H9 (cell line): ENCODE measurements around the gene EIF2S2. TPM values are rescaled to one million over a fixed set of nuclear protein-coding genes. Genes with fewer than 3 reads are reported as not detected.

ENCODE experiments used
- DNase-seq: peaks from one replicate; pipeline ENCODE4 v3.0.0-alpha.2; 2017
- H2AFZ ChIP-seq: one replicate; pipeline ENCODE4 v1.6.1; 2013; ENCODE audit warnings: mild to moderate bottlenecking, low read length, control low read depth, moderate library complexity
- H2AK5ac ChIP-seq: 2 replicates; pipeline ENCODE4 v1.6.1; 2013; ENCODE audit warnings: low read length, control low read depth, mixed read lengths; ENCODE audit not compliant: insufficient read length
- H2BK120ac ChIP-seq: one replicate; pipeline ENCODE4 v1.6.1; 2013; ENCODE audit warnings: low read depth, mild to moderate bottlenecking, low read length, control low read depth, inconsistent platforms; ENCODE audit not compliant: poor library complexity, severe bottlenecking
- H2BK12ac ChIP-seq: 2 replicates; pipeline ENCODE4 v1.6.1; 2013; ENCODE audit warnings: low read length, control low read depth, mixed read lengths, low read depth; ENCODE audit not compliant: insufficient read length
- H2BK15ac ChIP-seq: 2 replicates; pipeline ENCODE4 v1.6.1; 2013; ENCODE audit warnings: low read depth, low read length, control low read depth
- H2BK20ac ChIP-seq: one replicate; pipeline ENCODE4 v1.6.1; 2013; ENCODE audit warnings: low read depth, mild to moderate bottlenecking, low read length, control low read depth, inconsistent platforms; ENCODE audit not compliant: poor library complexity, severe bottlenecking
- H2BK5ac ChIP-seq: 2 replicates; pipeline ENCODE4 v1.6.1; 2013; ENCODE audit warnings: low read length, control low read depth, mixed read lengths; ENCODE audit not compliant: insufficient read length
- H3K14ac ChIP-seq: 2 replicates; pipeline ENCODE4 v1.6.1; 2013; ENCODE audit warnings: low read length, control low read depth; ENCODE audit not compliant: insufficient read depth
- H3K18ac ChIP-seq: 2 replicates; pipeline ENCODE4 v1.6.1; 2013; ENCODE audit warnings: low read depth, mild to moderate bottlenecking, mixed read lengths, low read length, control low read depth; ENCODE audit not compliant: insufficient read length
- H3K23ac ChIP-seq: 2 replicates; pipeline ENCODE4 v1.6.1; 2013; ENCODE audit warnings: low read length, control low read depth, mixed read lengths, low read depth; ENCODE audit not compliant: insufficient read length
- H3K23me2 ChIP-seq: 2 replicates; pipeline ENCODE4 v1.6.1; 2013; ENCODE audit warnings: low read depth, mild to moderate bottlenecking, mixed read lengths, low read length, control low read depth; ENCODE audit not compliant: insufficient read length, poor library complexity, severe bottlenecking
- H3K27ac ChIP-seq: 2 replicates; pipeline ENCODE4 v1.5.1; 2013; ENCODE audit warnings: low read length, control low read depth, mixed read lengths, low read depth; ENCODE audit not compliant: insufficient read length
- H3K27me3 ChIP-seq: 2 replicates; pipeline ENCODE4 v1.6.1; 2013; ENCODE audit warnings: low read length, control low read depth, inconsistent platforms; ENCODE audit not compliant: insufficient read depth
- H3K4ac ChIP-seq: 2 replicates; pipeline ENCODE4 v1.6.1; 2013; ENCODE audit warnings: low read depth, mild to moderate bottlenecking, control low read depth, inconsistent platforms, low read length, moderate library complexity
- H3K4me1 ChIP-seq: 2 replicates; pipeline ENCODE4 v1.6.1; 2013; ENCODE audit warnings: low read length, control low read depth, inconsistent platforms; ENCODE audit not compliant: insufficient read depth
- H3K4me2 ChIP-seq: 2 replicates; pipeline ENCODE4 v1.6.1; 2013; ENCODE audit warnings: low read length, control low read depth, mixed read lengths; ENCODE audit not compliant: insufficient read length, insufficient read depth
- H3K56ac ChIP-seq: 2 replicates; pipeline ENCODE4 v1.6.1; 2013; ENCODE audit warnings: low read depth, mild to moderate bottlenecking, mixed read lengths, low read length, control low read depth; ENCODE audit not compliant: insufficient read length
- H3K79me1 ChIP-seq: 2 replicates; pipeline ENCODE4 v1.6.1; 2013; ENCODE audit warnings: low read depth, mild to moderate bottlenecking, moderate library complexity, low read length, control low read depth, inconsistent platforms; ENCODE audit not compliant: insufficient read depth, poor library complexity, severe bottlenecking
- H3K79me2 ChIP-seq: 2 replicates; pipeline ENCODE4 v1.6.1; 2013; ENCODE audit warnings: low read length, control low read depth, inconsistent platforms; ENCODE audit not compliant: insufficient read depth
- H3K9ac ChIP-seq: 2 replicates; pipeline ENCODE4 v1.6.1; 2013; ENCODE audit warnings: low read length, control low read depth, mixed read lengths; ENCODE audit not compliant: insufficient read length; ENCODE audit errors: extremely low read depth
- H3K9me3 ChIP-seq: one replicate; pipeline ENCODE4 v1.6.1; 2013; ENCODE audit warnings: low read depth, low read length, inconsistent platforms; ENCODE audit not compliant: control insufficient read depth
- H3T11ph ChIP-seq: one replicate; pipeline ENCODE4 v1.6.1; 2013; ENCODE audit warnings: mild to moderate bottlenecking, low read length, control low read depth, inconsistent platforms
- H4K20me1 ChIP-seq: one replicate; pipeline ENCODE4 v1.6.1; 2013; ENCODE audit not compliant: control insufficient read depth, insufficient read length, insufficient read depth
- H4K5ac ChIP-seq: 2 replicates; pipeline ENCODE4 v1.6.1; 2013; ENCODE audit warnings: low read depth, mild to moderate bottlenecking, mixed read lengths, low read length, control low read depth; ENCODE audit not compliant: insufficient read length
- H4K8ac ChIP-seq: replicated peaks from 2 replicates; pipeline ENCODE4 v1.6.1; 2013; ENCODE audit warnings: low read length, control low read depth, mixed read lengths, low read depth; ENCODE audit not compliant: insufficient read length
- H4K91ac ChIP-seq: 2 replicates; pipeline ENCODE4 v1.6.1; 2013; ENCODE audit warnings: low read depth, mild to moderate bottlenecking, moderate library complexity, mixed read lengths, low read length, control low read depth; ENCODE audit not compliant: insufficient read length
- H3K27ac Mint-ChIP-seq, 3 experiments: 2 replicates in 2 of 3; 3 replicates in 1 of 3; pipeline ENCODE4 v1.8.0; 2020 to 2021; ENCODE audit warnings: mixed read lengths in 3 of 3, mild to moderate bottlenecking in 1 of 3, moderate library complexity in 1 of 3
- H3K27me3 Mint-ChIP-seq: 2 replicates; pipeline ENCODE4 v1.8.0; 2021; ENCODE audit warnings: low read depth, mild to moderate bottlenecking, moderate library complexity, mixed read lengths
- H3K36me3 Mint-ChIP-seq, 3 experiments: 2 replicates in 2 of 3; 3 replicates in 1 of 3; pipeline ENCODE4 v1.8.0; 2020 to 2021; ENCODE audit warnings: low read depth in 3 of 3, mixed read lengths in 3 of 3; ENCODE audit not compliant: insufficient read depth in 1 of 3
- H3K4me1 Mint-ChIP-seq, 2 experiments: 2 replicates each; pipeline ENCODE4 v1.8.0; 2020; ENCODE audit warnings: mixed read lengths in 2 of 2
- H3K4me3 Mint-ChIP-seq, 2 experiments: 2 replicates in 1 of 2; 3 replicates in 1 of 2; pipeline ENCODE4 v1.8.0; 2020 to 2021; ENCODE audit warnings: mild to moderate bottlenecking in 2 of 2, mixed read lengths in 2 of 2, moderate library complexity in 1 of 2
- H3K9me3 Mint-ChIP-seq, 2 experiments: 2 replicates in 1 of 2; 3 replicates in 1 of 2; pipeline ENCODE4 v1.8.0; 2020; ENCODE audit warnings: mild to moderate bottlenecking in 2 of 2, mixed read lengths in 2 of 2, moderate library complexity in 1 of 2
- CTCF ChIP-seq: fragments of 200-600 bp; sonication (generic); conservative IDR thresholded peaks from 3 replicates; pipeline ENCODE4 v1.8.0; 2021; ENCODE audit warnings: antibody characterized with exemption, mild to moderate bottlenecking
- WGBS: extraction: QIAGEN DNeasy Blood & Tissue Kit; methylation state at CpG from one replicate; pipeline ENCODE4 v1.1.7; 2013; ENCODE audit warnings: missing lambda C conversion rate, low lambda C conversion rate, mixed read lengths; ENCODE audit not compliant: insufficient read length; ENCODE audit errors: extremely low coverage; 5-methylcytosine and 5-hydroxymethylcytosine counted together
- total RNA-seq: library from RNA; stranded (reverse); gene quantifications from 2 replicates; pipeline ENCODE4 v1.2.1, GENCODE V29; 2021

Gene EIF2S2
- total RNA-seq, 1 experiment from 2014 or later, result 188 TPM

DNA sequence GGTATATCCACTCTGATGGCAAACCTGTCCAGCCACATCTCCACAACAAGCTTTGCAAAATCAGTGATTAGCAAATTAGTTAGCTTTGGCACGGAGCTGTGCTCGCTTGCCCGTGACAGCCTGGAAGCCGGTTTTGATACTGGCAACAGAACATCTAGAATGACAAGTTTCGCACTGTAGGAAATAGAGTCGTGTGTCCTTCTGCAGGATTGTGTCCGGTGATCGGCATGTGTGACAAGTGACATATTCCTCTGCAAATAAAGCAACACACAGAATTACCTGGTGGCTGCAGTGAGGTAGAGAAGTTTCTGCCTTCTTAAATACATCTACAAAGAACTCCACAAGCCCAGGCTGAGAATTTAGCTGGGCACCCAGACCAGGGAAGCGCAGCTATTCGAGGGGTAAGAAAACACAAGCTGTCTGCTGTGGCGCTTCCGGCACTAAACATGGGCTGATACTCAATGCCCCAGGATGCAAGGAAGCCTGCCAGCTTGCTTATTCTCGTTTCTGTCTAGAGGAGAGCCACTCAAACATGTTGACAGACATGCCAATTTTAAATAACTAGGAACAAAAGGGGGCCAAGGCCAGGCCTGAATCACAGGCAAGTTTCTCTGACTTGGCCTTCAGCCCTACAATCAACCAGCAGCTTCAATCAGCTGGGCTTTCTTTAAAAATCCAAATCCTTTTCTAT lies 22.2 kb downstream of the EIF2S2 start:
- Histone ChIP-seq H3K27ac (no peak overlapping the region), H2BK120ac (no peak overlapping the region), H3K4ac (no peak overlapping the region), H4K20me1 (no peaks in the 10 kb centered on the region), H2AFZ (no peak overlapping the region), H3K4me1 (no peaks in the 10 kb centered on the region), H3K27me3 (no peaks in the 10 kb centered on the region), H4K91ac (no peak overlapping the region), H2AK5ac (no peak overlapping the region), H2BK20ac (no peak overlapping the region), H2BK12ac (no peak overlapping the region), H2BK5ac (no peak overlapping the region), H3K79me2 (no peaks in the 10 kb centered on the region), H3K4me2 (no peak overlapping the region), H3K9ac (no peak overlapping the region), H3K23me2 (no peaks in the 10 kb centered on the region), H3K23ac (no peak overlapping the region), H3K9me3 (no peaks in the 10 kb centered on the region), H3T11ph (no peak overlapping the region), H4K5ac (no peak overlapping the region), H3K56ac (no peak overlapping the region), H2BK15ac (no peak overlapping the region), H3K18ac (no peak overlapping the region), H4K8ac (no peak overlapping the region), H3K79me1 (no peaks in the 10 kb centered on the region), H3K14ac (no peak overlapping the region)
- Mint-ChIP-seq H3K36me3 (peaks cover 38 to 82% (median 65%) of the 10 kb centered on the region in 3 experiments), H3K27me3 (no peaks in the 10 kb centered on the region), H3K9me3 (no peaks in the 10 kb centered on the region), H3K4me3 (no peak overlapping the region), H3K4me1 (no peaks in the 10 kb centered on the region), H3K27ac (peak overlapping the region in 1 of 3 experiments; percentile 58; a peak in 1 of 7 replicates)
- no peak for DNase-seq
- no CpG with 5 or more reads among the region's 13 CpGs for WGBS
- no peak for TF ChIP-seq CTCF
